AG04450 (cell line): ENCODE data around the gene SLC25A39. TPM values are rescaled to one million over a fixed set of nuclear protein-coding genes. Genes with fewer than 3 reads are reported as not detected.

Source experiments
- CTCF ChIA-PET: fragments of 300-600, 350-600 bp; formaldehyde crosslinking; extraction: SDS; loops from one replicate; lab custom pipeline; 2022; ENCODE audit warnings: antibody characterized with exemption, inconsistent platforms; lab: Charles Lee
- POLR2A ChIA-PET: fragments of 350-600 bp; formaldehyde crosslinking; extraction: SDS; loops from one replicate; lab custom pipeline; 2021; ENCODE audit warnings: antibody characterized with exemption, inconsistent platforms; lab: Yijun Ruan, JAX
- DNase-seq: peaks from one replicate; pipeline ENCODE4 v3.0.0-alpha.2; 2011; ENCODE audit warnings: low read depth, low spot score
- H3K27ac ChIP-seq: one replicate; pipeline ENCODE4 v1.5.1; 2012; ENCODE audit warnings: low read depth, low read length, control low read depth
- H3K27me3 ChIP-seq: one replicate; pipeline ENCODE4 v1.6.0; 2012; ENCODE audit warnings: low read length; ENCODE audit not compliant: control insufficient read depth, insufficient read depth
- H3K4me3 ChIP-seq: 2 replicates; pipeline ENCODE4 v1.5.1; 2011; ENCODE audit warnings: mild to moderate bottlenecking, low read depth, low read length, control low read depth
- H3K9me3 ChIP-seq: 2 replicates; pipeline ENCODE4 v1.5.1; 2012; ENCODE audit warnings: low read length; ENCODE audit not compliant: control insufficient read depth, insufficient read depth
- polyA plus RNA-seq: library from polyadenylated mRNA; depleted of rRNA; stranded (reverse); fragments of >200 nt; gene quantifications from 2 replicates; pipeline ENCODE4 v1.2.3, GENCODE V29; 2011
- TF ChIP-seq, protein P1 (sequence below): IDR thresholded peaks from 2 replicates; pipeline ENCODE4 v1.5.1; 2011; ENCODE audit warnings: low read depth, low read length, control low read depth, inconsistent platforms

SLC25A39 gene
- polyA plus RNA-seq, 1 experiment = 32.1 TPM

DNA sequence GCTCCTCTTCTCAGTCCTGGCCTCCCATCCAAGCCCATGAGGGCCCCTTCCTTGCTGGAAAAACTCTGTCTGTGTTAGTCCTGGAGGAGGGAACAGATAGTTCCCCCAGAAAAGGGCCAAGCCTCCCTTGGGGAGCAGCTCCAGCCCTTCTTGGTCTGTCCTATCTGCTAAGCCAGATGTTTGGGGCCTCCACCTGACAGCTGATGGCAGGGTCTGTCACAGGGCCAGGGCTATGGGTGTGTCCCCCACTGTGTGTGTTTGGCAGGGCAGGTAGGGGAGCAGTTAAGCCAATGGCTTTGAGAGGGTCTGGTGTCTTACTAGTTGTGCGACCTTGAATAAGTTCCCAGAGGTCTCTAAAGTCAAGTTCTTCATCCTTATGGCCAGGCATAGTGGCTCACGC lies 43.1 kb downstream of the SLC25A39 start:
- DNase-seq = no peak
- TF ChIP-seq, protein P1, sequence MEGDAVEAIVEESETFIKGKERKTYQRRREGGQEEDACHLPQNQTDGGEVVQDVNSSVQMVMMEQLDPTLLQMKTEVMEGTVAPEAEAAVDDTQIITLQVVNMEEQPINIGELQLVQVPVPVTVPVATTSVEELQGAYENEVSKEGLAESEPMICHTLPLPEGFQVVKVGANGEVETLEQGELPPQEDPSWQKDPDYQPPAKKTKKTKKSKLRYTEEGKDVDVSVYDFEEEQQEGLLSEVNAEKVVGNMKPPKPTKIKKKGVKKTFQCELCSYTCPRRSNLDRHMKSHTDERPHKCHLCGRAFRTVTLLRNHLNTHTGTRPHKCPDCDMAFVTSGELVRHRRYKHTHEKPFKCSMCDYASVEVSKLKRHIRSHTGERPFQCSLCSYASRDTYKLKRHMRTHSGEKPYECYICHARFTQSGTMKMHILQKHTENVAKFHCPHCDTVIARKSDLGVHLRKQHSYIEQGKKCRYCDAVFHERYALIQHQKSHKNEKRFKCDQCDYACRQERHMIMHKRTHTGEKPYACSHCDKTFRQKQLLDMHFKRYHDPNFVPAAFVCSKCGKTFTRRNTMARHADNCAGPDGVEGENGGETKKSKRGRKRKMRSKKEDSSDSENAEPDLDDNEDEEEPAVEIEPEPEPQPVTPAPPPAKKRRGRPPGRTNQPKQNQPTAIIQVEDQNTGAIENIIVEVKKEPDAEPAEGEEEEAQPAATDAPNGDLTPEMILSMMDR = no peak
- no peak overlapping the region for H3K4me3 ChIP-seq
- ChIA-PET POLR2A (no interaction called here), CTCF (no interaction called here)
- no peak overlapping the region for H3K27ac ChIP-seq
- H3K9me3 ChIP-seq = no peaks in the 10 kb centered on the region
- peaks cover 3% of the 10 kb centered on the region for H3K27me3 ChIP-seq

- no peak overlapping the region for H3K27ac ChIP-seq
- POLR2A ChIA-PET = interaction anchor here (0.6 to 1.1 kb wide), 2 partner anchors 36 to 60 kb away, joined by 5 to 6 read pairs; no protein-coding TSS in a partner anchor
- DNase-seq = no peak
- peaks cover 3% of the 10 kb centered on the region for H3K27me3 ChIP-seq
- no peaks in the 10 kb centered on the region for H3K9me3 ChIP-seq
- H3K4me3 ChIP-seq = no peak overlapping the region
- TF ChIP-seq, protein P1 = no peak
- CTCF ChIA-PET = no interaction called here
Observed at GRCh38 chr17:44280392-44280937, 44.2 kb downstream of the SLC25A39 start.

GRCh38 chr17:44279666-44280391 lies 44.8 kb downstream of the SLC25A39 start:
- TF ChIP-seq, protein P1 = no peak
- peak; percentile 27 for DNase-seq
- no peak overlapping the region for H3K4me3 ChIP-seq
- H3K9me3 ChIP-seq = no peaks in the 10 kb centered on the region
- POLR2A ChIA-PET = interaction anchor here (0.6 to 1.1 kb wide), 2 partner anchors 37 to 59 kb away, joined by 5 to 6 read pairs; no protein-coding TSS in a partner anchor
- peaks cover 3% of the 10 kb centered on the region for H3K27me3 ChIP-seq
- CTCF ChIA-PET = no interaction called here
- no peak overlapping the region for H3K27ac ChIP-seq

DNA sequence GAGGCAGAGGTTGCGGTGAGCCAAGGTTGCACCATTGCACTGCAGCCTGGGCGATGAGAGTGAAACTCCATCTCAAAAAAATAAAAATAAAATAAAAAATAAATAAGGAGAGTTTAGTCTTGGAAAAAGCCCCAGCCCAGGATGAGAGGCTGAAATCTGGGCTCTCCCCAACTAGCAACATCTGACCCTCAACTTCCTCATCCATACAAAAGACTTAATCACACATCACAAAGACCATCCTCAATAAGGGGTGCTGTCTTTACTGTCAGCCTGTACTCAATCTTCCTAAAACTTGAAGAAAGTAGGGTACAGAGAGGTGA lies 45.3 kb downstream of the SLC25A39 start:
- Histone ChIP-seq H3K27ac (no peak overlapping the region), H3K27me3 (peaks cover 3% of the 10 kb centered on the region), H3K4me3 (no peak overlapping the region), H3K9me3 (no peaks in the 10 kb centered on the region)
- POLR2A ChIA-PET = interaction anchor here (1.1 kb wide), 1 partner anchor 59 kb away, joined by 6 read pairs; no protein-coding TSS in a partner anchor
- TF ChIP-seq, protein P1 = no peak
- CTCF ChIA-PET = no interaction called here
- DNase-seq = no peak

GRCh38 chr17:44277976-44278375 lies 46.6 kb downstream of the SLC25A39 start:
- Histone ChIP-seq H3K4me3 (no peak overlapping the region), H3K27ac (no peak overlapping the region), H3K9me3 (no peaks in the 10 kb centered on the region), H3K27me3 (peaks cover 10% of the 10 kb centered on the region)
- CTCF ChIA-PET = no interaction called here
- POLR2A ChIA-PET = no interaction called here
- no peak for DNase-seq
- TF ChIP-seq, protein P1 = no peak
